Fibroblast of skin of right quadriceps (primary cell): ENCODE data around the gene USP3.

Source experiments
- DNase-seq: peaks from one replicate; pipeline ENCODE4 v3.0.0-alpha.2; 2013

Gene USP3

GRCh38 chr15:63551400-63551799 is 47.0 kb downstream of the USP3 start:
- DNase-seq = peak; percentile 35

GRCh38 chr15:63553388-63553791 is 49.0 kb downstream of the USP3 start:
- peak; percentile 97 for DNase-seq

GRCh38 chr15:63554337-63554927 is 50.0 kb downstream of the USP3 start:
- DNase-seq = peak; percentile 24

GRCh38 chr15:63555507-63555906 is 51.1 kb downstream of the USP3 start:
- no peak for DNase-seq

GRCh38 chr15:63556246-63556645 is 51.9 kb downstream of the USP3 start:
- no peak for DNase-seq

- no peak for DNase-seq
These were observed 52.3 kb downstream of the USP3 start for GRCh38 chr15:63556736-63557135.

- no peak for DNase-seq
These were observed 55.4 kb downstream of the USP3 start for GRCh38 chr15:63559753-63560152.

GRCh38 chr15:63560741-63561448 is 56.5 kb downstream of the USP3 start:
- DNase-seq = no peak

GRCh38 chr15:63564093-63564492 is 59.7 kb downstream of the USP3 start:
- no peak for DNase-seq

- no peak for DNase-seq
These were observed 61.3 kb downstream of the USP3 start for GRCh38 chr15:63565536-63566186.

GRCh38 chr15:63572749-63573464 is 68.5 kb downstream of the USP3 start:
- DNase-seq = no peak

- no peak for DNase-seq
These were observed 69.1 kb downstream of the USP3 start for GRCh38 chr15:63573533-63573932.

GRCh38 chr15:63575312-63575711 is 70.9 kb downstream of the USP3 start:
- DNase-seq = no peak

- no peak for DNase-seq
These were observed 72.0 kb downstream of the USP3 start for GRCh38 chr15:63576441-63576840.

- no peak for DNase-seq
These were observed 77.8 kb downstream of the USP3 start for GRCh38 chr15:63582179-63582578.

GRCh38 chr15:63582718-63583426 is 78.5 kb downstream of the USP3 start:
- DNase-seq = peak; percentile 83

- no peak for DNase-seq
These were observed 82.4 kb downstream of the USP3 start for GRCh38 chr15:63586790-63587189.

GRCh38 chr15:63587527-63587926 is 83.1 kb downstream of the USP3 start:
- DNase-seq = peak; percentile 49

- no peak for DNase-seq
These were observed 84.4 kb downstream of the USP3 start for GRCh38 chr15:63588826-63589225.

GRCh38 chr15:63593705-63594671 is 89.6 kb downstream of the USP3 start:
- no peak for DNase-seq

- DNase-seq = no peak
These were observed 90.7 kb downstream of the USP3 start for GRCh38 chr15:63595065-63595464.

- DNase-seq = no peak
These were observed 91.3 kb downstream of the USP3 start for GRCh38 chr15:63595688-63596087.
